Measurements from ENCODE around the gene HOXA5. TPM values are rescaled to one million over a fixed set of nuclear protein-coding genes. Genes with fewer than 3 reads are reported as not detected.

Gene HOXA5
- total RNA-seq, 2 experiments from 2014 or later = 3.4 to 7.4 TPM

DNA sequence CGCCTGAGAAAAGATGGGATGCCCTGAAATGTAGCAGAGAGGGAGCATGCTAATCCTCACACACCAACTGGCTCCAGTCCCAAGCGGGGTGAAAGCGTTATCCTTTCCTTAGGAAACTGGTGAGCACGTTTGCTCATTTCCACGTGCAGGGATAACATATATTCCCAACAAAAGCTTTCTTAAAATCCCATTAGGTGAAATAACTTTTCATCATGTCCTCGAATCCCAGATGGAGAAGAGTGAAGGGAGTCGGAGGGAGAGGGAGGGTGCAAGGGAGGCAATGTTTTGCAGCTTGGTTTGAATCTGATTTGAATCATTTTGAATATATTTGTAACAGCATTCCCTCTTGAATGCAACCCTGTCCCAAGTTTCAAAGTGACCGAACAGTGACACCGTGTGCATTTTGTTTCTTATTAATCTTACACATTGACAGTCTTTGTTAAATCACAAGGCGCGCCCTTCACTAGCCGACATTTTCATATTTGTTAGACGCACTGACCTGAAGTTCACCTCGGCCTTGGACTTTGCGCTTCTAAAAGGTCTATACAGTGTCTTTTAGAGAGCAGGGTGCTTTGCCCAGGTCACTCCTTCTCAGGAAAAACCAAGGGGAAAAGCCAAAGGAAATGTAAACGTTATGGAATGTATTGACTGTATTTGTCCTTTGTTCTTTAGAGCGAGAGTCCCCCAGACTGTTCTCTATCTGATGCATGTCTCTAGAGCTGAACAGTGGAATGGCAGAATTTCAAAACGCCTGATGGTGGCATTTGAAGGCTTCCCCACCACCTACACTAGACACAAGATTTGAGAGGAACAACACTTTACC is 9.9 kb downstream of the HOXA5 start:
- BruUV-seq (replicated peaks) = no TSS peak
- no peaks in the 10 kb centered on the region for H3K79me2 ChIP-seq (ENCODE audit: insufficient read depth, low read depth, low read length)
- H4K20me1 ChIP-seq (ENCODE audit: insufficient read depth, low read length) = no peaks in the 10 kb centered on the region
- H3K9me2 ChIP-seq (ENCODE audit: insufficient read depth, low read length) = no peaks in the 10 kb centered on the region
- H3K9me3 ChIP-seq (ENCODE audit: low read length) = no peaks in the 10 kb centered on the region
- no peak for DNase-seq (ENCODE audit: low spot score)
- no peak overlapping the region for H3K27ac ChIP-seq (ENCODE audit: low read depth, low read length, poor library complexity, severe bottlenecking)
- no peak for TF ChIP-seq EZH2phosphoT487 (IDR thresholded peaks at IDR 0.05; ENCODE audit: borderline replicate concordance, low read depth, low read length)
- TF ChIP-seq, protein P1, sequence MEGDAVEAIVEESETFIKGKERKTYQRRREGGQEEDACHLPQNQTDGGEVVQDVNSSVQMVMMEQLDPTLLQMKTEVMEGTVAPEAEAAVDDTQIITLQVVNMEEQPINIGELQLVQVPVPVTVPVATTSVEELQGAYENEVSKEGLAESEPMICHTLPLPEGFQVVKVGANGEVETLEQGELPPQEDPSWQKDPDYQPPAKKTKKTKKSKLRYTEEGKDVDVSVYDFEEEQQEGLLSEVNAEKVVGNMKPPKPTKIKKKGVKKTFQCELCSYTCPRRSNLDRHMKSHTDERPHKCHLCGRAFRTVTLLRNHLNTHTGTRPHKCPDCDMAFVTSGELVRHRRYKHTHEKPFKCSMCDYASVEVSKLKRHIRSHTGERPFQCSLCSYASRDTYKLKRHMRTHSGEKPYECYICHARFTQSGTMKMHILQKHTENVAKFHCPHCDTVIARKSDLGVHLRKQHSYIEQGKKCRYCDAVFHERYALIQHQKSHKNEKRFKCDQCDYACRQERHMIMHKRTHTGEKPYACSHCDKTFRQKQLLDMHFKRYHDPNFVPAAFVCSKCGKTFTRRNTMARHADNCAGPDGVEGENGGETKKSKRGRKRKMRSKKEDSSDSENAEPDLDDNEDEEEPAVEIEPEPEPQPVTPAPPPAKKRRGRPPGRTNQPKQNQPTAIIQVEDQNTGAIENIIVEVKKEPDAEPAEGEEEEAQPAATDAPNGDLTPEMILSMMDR (conservative IDR thresholded peaks at IDR 0.05; ENCODE audit: low read length) = no peak
- H3K36me3 ChIP-seq (ENCODE audit: insufficient read depth, low read length) = no peaks in the 10 kb centered on the region
- no peak overlapping the region for H2AFZ ChIP-seq (ENCODE audit: low read length)
- intact Hi-C loops (cut with micrococcal nuclease; ENCODE audit: unreplicated experiment) = no loop called here
- peaks cover 4% of the 10 kb centered on the region for H3K4me1 ChIP-seq (ENCODE audit: insufficient read depth, low read length, poor library complexity, severe bottlenecking)
- no peak overlapping the region for H3K4me3 ChIP-seq (ENCODE audit: low read depth, low read length, poor library complexity, severe bottlenecking)
- ChIA-PET CTCF (ENCODE audit: unreplicated experiment) (no interaction called here), POLR2A (no interaction called here)
- no peak overlapping the region for H3K4me2 ChIP-seq (ENCODE audit: low read length)

DNA sequence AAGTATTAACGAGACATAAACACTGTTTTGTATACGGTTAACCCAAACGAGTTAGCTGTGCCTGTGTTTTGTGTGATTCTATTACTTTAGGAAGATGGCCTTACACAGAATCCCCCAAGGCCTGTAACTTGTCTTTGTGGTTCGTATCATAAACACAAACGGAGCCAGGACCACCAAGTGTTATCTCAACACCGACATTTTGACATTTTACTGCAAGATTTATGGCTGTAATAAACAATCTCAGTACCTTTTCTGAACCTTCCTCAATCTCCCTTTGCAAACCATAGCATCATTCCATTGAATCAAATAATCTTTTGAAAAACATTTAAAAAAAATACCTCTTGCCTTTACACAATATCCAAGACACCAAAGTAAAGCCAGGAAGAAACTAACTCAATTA is 10.5 kb downstream of the HOXA5 start:
- no peaks in the 10 kb centered on the region for H4K20me1 ChIP-seq (ENCODE audit: insufficient read depth, low read length)
- no peak for DNase-seq (ENCODE audit: low spot score)
- intact Hi-C loops (cut with micrococcal nuclease; ENCODE audit: unreplicated experiment) = no loop called here
- H3K27ac ChIP-seq (ENCODE audit: low read depth, low read length, poor library complexity, severe bottlenecking) = no peak overlapping the region
- no peak overlapping the region for H3K4me2 ChIP-seq (ENCODE audit: low read length)
- no peak for TF ChIP-seq EZH2phosphoT487 (IDR thresholded peaks at IDR 0.05; ENCODE audit: borderline replicate concordance, low read depth, low read length)
- TF ChIP-seq, protein P1 (conservative IDR thresholded peaks at IDR 0.05; ENCODE audit: low read length) = no peak
- no peaks in the 10 kb centered on the region for H3K36me3 ChIP-seq (ENCODE audit: insufficient read depth, low read length)
- POLR2A ChIA-PET = interaction anchor here (0.6 kb wide), 1 partner anchor 86 kb away, joined by 8 read pairs; no protein-coding TSS in a partner anchor
- CTCF ChIA-PET (ENCODE audit: unreplicated experiment) = no interaction called here
- no peak overlapping the region for H2AFZ ChIP-seq (ENCODE audit: low read length)
- H3K79me2 ChIP-seq (ENCODE audit: insufficient read depth, low read depth, low read length) = no peaks in the 10 kb centered on the region
- no peak overlapping the region for H3K4me3 ChIP-seq (ENCODE audit: low read depth, low read length, poor library complexity, severe bottlenecking)
- H3K4me1 ChIP-seq (ENCODE audit: insufficient read depth, low read length, poor library complexity, severe bottlenecking) = peaks cover 4% of the 10 kb centered on the region
- BruUV-seq (replicated peaks) = no TSS peak
- H3K9me2 ChIP-seq (ENCODE audit: insufficient read depth, low read length) = no peaks in the 10 kb centered on the region
- H3K9me3 ChIP-seq (ENCODE audit: low read length) = no peaks in the 10 kb centered on the region

DNA sequence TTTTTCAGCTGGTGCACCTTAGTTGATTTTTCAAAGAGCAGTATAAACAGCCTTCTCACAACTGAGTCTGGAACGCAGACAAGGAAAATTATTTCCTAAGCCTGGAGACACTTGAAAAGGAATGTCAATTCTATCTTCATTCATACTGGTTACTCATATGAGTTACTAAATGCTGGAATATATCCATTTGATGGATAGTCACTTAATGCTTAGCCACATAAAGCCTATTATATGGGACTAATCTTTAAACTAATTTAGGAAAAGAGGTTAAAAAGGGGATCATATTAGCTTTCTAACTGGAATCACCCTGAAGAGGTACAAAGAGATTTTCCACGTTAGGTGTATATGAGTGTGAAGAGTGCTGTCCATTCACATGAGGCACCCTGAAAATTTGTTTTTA is 11.3 kb downstream of the HOXA5 start:
- no peaks in the 10 kb centered on the region for H3K9me2 ChIP-seq (ENCODE audit: insufficient read depth, low read length)
- no peak overlapping the region for H3K4me2 ChIP-seq (ENCODE audit: low read length)
- TF ChIP-seq, protein P1 (conservative IDR thresholded peaks at IDR 0.05; ENCODE audit: low read length) = no peak
- TF ChIP-seq EZH2phosphoT487 (IDR thresholded peaks at IDR 0.05; ENCODE audit: borderline replicate concordance, low read depth, low read length) = no peak
- BruUV-seq (replicated peaks) = no TSS peak
- no peak overlapping the region for H3K4me3 ChIP-seq (ENCODE audit: low read depth, low read length, poor library complexity, severe bottlenecking)
- ChIA-PET CTCF (ENCODE audit: unreplicated experiment) (no interaction called here), POLR2A (interaction anchor here (0.6 to 1.0 kb wide), 2 partner anchors 10 to 85 kb away, joined by 3 to 8 read pairs; no protein-coding TSS in a partner anchor)
- H3K9me3 ChIP-seq (ENCODE audit: low read length) = no peaks in the 10 kb centered on the region
- H2AFZ ChIP-seq (ENCODE audit: low read length) = no peak overlapping the region
- peaks cover 4% of the 10 kb centered on the region for H3K4me1 ChIP-seq (ENCODE audit: insufficient read depth, low read length, poor library complexity, severe bottlenecking)
- DNase-seq (ENCODE audit: low spot score) = no peak
- no peaks in the 10 kb centered on the region for H3K79me2 ChIP-seq (ENCODE audit: insufficient read depth, low read depth, low read length)
- H4K20me1 ChIP-seq (ENCODE audit: insufficient read depth, low read length) = no peaks in the 10 kb centered on the region; the same call in 1 of the 2 replicates
- intact Hi-C loops (cut with micrococcal nuclease; ENCODE audit: unreplicated experiment) = no loop called here
- no peak overlapping the region for H3K27ac ChIP-seq (ENCODE audit: low read depth, low read length, poor library complexity, severe bottlenecking)
- no peaks in the 10 kb centered on the region for H3K36me3 ChIP-seq (ENCODE audit: insufficient read depth, low read length)

Data from OCI-LY7 (cell line).